Measurements from ENCODE around the gene AP3S1. TPM values are rescaled to one million over a fixed set of nuclear protein-coding genes. Genes with fewer than 3 reads are reported as not detected.

The AP3S1 gene
- total RNA-seq, 1 experiment from 2014 or later: 94.6 TPM

GRCh38 chr5:115930630-115931337, 89.0 kb downstream of the AP3S1 start:
- Mint-ChIP-seq H3K4me1 (ENCODE audit: insufficient read depth, unreplicated experiment) (peaks cover 9% of the 10 kb centered on the region), H3K4me3 (ENCODE audit: unreplicated experiment) (no peak overlapping the region), H3K9me3 (ENCODE audit: unreplicated experiment) (no peaks in the 10 kb centered on the region), H3K27me3 (ENCODE audit: insufficient read depth, unreplicated experiment) (no peaks in the 10 kb centered on the region), H3K36me3 (ENCODE audit: insufficient read depth, unreplicated experiment) (no peaks in the 10 kb centered on the region), H3K27ac (ENCODE audit: low read depth, unreplicated experiment) (no peak overlapping the region)
- CTCF ChIA-PET: no interaction called here
- TF ChIP-seq CTCF (IDR thresholded peaks at IDR 0.05; ENCODE audit: unreplicated experiment): no peak
- intact Hi-C loops (cut with micrococcal nuclease): no loop called here
- no peak for DNase-seq (ENCODE audit: unreplicated experiment)
- BruUV-seq (replicated peaks): no TSS peak
- POLR2A ChIA-PET: no interaction called here

GRCh38 chr5:115932991-115933390, 91.3 kb downstream of the AP3S1 start:
- DNase-seq (ENCODE audit: unreplicated experiment): no peak
- intact Hi-C loops (cut with micrococcal nuclease): no loop called here
- POLR2A ChIA-PET: no interaction called here

GRCh38 chr5:115934388-115934974, 92.7 kb downstream of the AP3S1 start:
- no TSS peak for BruUV-seq (replicated peaks)
- H3K4me1 Mint-ChIP-seq (ENCODE audit: insufficient read depth, unreplicated experiment): peaks cover 8% of the 10 kb centered on the region
- no peak overlapping the region for H3K27ac Mint-ChIP-seq (ENCODE audit: low read depth, unreplicated experiment)
- no peak for TF ChIP-seq CTCF (IDR thresholded peaks at IDR 0.05; ENCODE audit: unreplicated experiment)
- H3K36me3 Mint-ChIP-seq (ENCODE audit: insufficient read depth, unreplicated experiment): no peaks in the 10 kb centered on the region
- H3K27me3 Mint-ChIP-seq (ENCODE audit: insufficient read depth, unreplicated experiment): no peaks in the 10 kb centered on the region
- intact Hi-C loops (cut with micrococcal nuclease): no loop called here
- CTCF ChIA-PET: interaction anchor here (0.6 to 1.6 kb wide), 3 partner anchors 10 to 601 kb away, joined by 3 to 5 read pairs (median 3); no protein-coding TSS in a partner anchor
- H3K4me3 Mint-ChIP-seq (ENCODE audit: unreplicated experiment): no peak overlapping the region
- DNase-seq (ENCODE audit: unreplicated experiment): no peak
- POLR2A ChIA-PET: interaction anchor here (0.5 to 0.9 kb wide), 2 partner anchors 13 to 231 kb away, joined by 3 read pairs; no protein-coding TSS in a partner anchor
- H3K9me3 Mint-ChIP-seq (ENCODE audit: unreplicated experiment): no peaks in the 10 kb centered on the region

More at GRCh38 chr5:115932991-115933390, 91.3 kb downstream of the AP3S1 start:
- H3K9me3 Mint-ChIP-seq (ENCODE audit: unreplicated experiment): no peaks in the 10 kb centered on the region
- no peaks in the 10 kb centered on the region for H3K27me3 Mint-ChIP-seq (ENCODE audit: insufficient read depth, unreplicated experiment)
- TF ChIP-seq CTCF (IDR thresholded peaks at IDR 0.05; ENCODE audit: unreplicated experiment): no peak
- CTCF ChIA-PET: interaction anchor here (0.7 to 1.6 kb wide), 2 partner anchors 11 to 35 kb away, joined by 3 to 5 read pairs; no protein-coding TSS in a partner anchor
- no peak overlapping the region for H3K4me3 Mint-ChIP-seq (ENCODE audit: unreplicated experiment)
- H3K27ac Mint-ChIP-seq (ENCODE audit: low read depth, unreplicated experiment): no peak overlapping the region
- H3K4me1 Mint-ChIP-seq (ENCODE audit: insufficient read depth, unreplicated experiment): peaks cover 9% of the 10 kb centered on the region
- BruUV-seq (replicated peaks): no TSS peak
- H3K36me3 Mint-ChIP-seq (ENCODE audit: insufficient read depth, unreplicated experiment): no peaks in the 10 kb centered on the region

GRCh38 chr5:115936031-115936430, 94.3 kb downstream of the AP3S1 start:
- no TSS peak for BruUV-seq (replicated peaks)
- ChIA-PET CTCF (no interaction called here), POLR2A (no interaction called here)
- TF ChIP-seq CTCF (IDR thresholded peaks at IDR 0.05; ENCODE audit: unreplicated experiment): no peak
- H3K36me3 Mint-ChIP-seq (ENCODE audit: insufficient read depth, unreplicated experiment): no peaks in the 10 kb centered on the region
- no peak overlapping the region for H3K4me3 Mint-ChIP-seq (ENCODE audit: unreplicated experiment)
- H3K4me1 Mint-ChIP-seq (ENCODE audit: insufficient read depth, unreplicated experiment): peaks cover 11% of the 10 kb centered on the region
- DNase-seq (ENCODE audit: unreplicated experiment): no peak
- H3K27ac Mint-ChIP-seq (ENCODE audit: low read depth, unreplicated experiment): no peak overlapping the region
- intact Hi-C loops (cut with micrococcal nuclease): no loop called here
- H3K27me3 Mint-ChIP-seq (ENCODE audit: insufficient read depth, unreplicated experiment): no peaks in the 10 kb centered on the region
- H3K9me3 Mint-ChIP-seq (ENCODE audit: unreplicated experiment): peaks cover 4% of the 10 kb centered on the region

Measured in MCF 10A (cell line).